WTC11 (cell line): ENCODE measurements around the gene CSTPP1. TPM values are rescaled to one million over a fixed set of nuclear protein-coding genes. Genes with fewer than 3 reads are reported as not detected.

Experiments used
- ATAC-seq: fragments of 200-7000 bp; cut with Tn5 transposase; 2 replicates; pipeline ENCODE4 v1.10.0; 2021; ENCODE audit warnings: mild to moderate bottlenecking, moderate library complexity
- CTCF ChIA-PET: fragments of 300-600 bp; sonication (Branson Sonifier 250); formaldehyde crosslinking; loops from one replicate; lab custom pipeline; 2021; ENCODE audit warnings: antibody characterized with exemption; lab: Charles Lee
- POLR2A ChIA-PET: fragments of 350-600 bp; sonication (Branson Sonifier 250); formaldehyde crosslinking; loops from one replicate; lab custom pipeline; 2021; ENCODE audit warnings: antibody characterized with exemption; lab: Charles Lee
- DNase-seq: peaks from one replicate; pipeline ENCODE4 v3.0.0; 2021; ENCODE audit warnings: low spot score
- H3K27ac Mint-ChIP-seq: 2 replicates; pipeline ENCODE4 v1.8.0; 2021; ENCODE audit warnings: mixed read lengths
- H3K27me3 Mint-ChIP-seq: 2 replicates; pipeline ENCODE4 v1.8.0; 2021; ENCODE audit warnings: low read depth, mild to moderate bottlenecking, moderate library complexity, mixed read lengths
- H3K36me3 Mint-ChIP-seq: 2 replicates; pipeline ENCODE4 v1.8.0; 2021; ENCODE audit warnings: mixed read lengths
- H3K4me1 Mint-ChIP-seq: 2 replicates; pipeline ENCODE4 v1.8.0; 2022; ENCODE audit warnings: mixed read lengths
- H3K4me3 Mint-ChIP-seq: 2 replicates; pipeline ENCODE4 v1.8.0; 2021; ENCODE audit warnings: mild to moderate bottlenecking, moderate library complexity, mixed read lengths
- H3K9me3 Mint-ChIP-seq: 2 replicates; pipeline ENCODE4 v1.8.0; 2021; ENCODE audit warnings: mixed read lengths
- CTCF ChIP-seq: fragments of 200-600 bp; IDR thresholded peaks from 2 replicates; pipeline ENCODE4 v1.8.0; 2022; ENCODE audit warnings: antibody characterized with exemption
- ESRRA ChIP-seq: sonication (generic); formaldehyde crosslinking; IDR thresholded peaks from 2 replicates; pipeline ENCODE4 v1.8.1; 2022; ENCODE audit warnings: mild to moderate bottlenecking, missing genetic modification reagents, borderline replicate concordance
- NR2C2 ChIP-seq: sonication (generic); formaldehyde crosslinking; IDR thresholded peaks from 2 replicates; pipeline ENCODE4 v1.8.0; 2022; ENCODE audit warnings: mild to moderate bottlenecking, missing genetic modification reagents
- SMAD3 ChIP-seq: sonication (generic); formaldehyde crosslinking; IDR thresholded peaks from 2 replicates; pipeline ENCODE4 v1.8.0; 2022; ENCODE audit warnings: missing genetic modification reagents, mild to moderate bottlenecking, borderline replicate concordance
- SP1 ChIP-seq: sonication (generic); formaldehyde crosslinking; conservative IDR thresholded peaks from 2 replicates; pipeline ENCODE4 v1.8.1; 2022; ENCODE audit warnings: missing genetic modification reagents
- total RNA-seq: library from RNA; stranded (reverse); gene quantifications from 3 replicates; pipeline ENCODE4 v1.2.3, GENCODE V29; 2021
- TF ChIP-seq, protein P1 (sequence below): sonication (generic); formaldehyde crosslinking; IDR thresholded peaks from 2 replicates; pipeline ENCODE4 v1.8.0; 2022; ENCODE audit warnings: missing genetic modification reagents
- TF ChIP-seq, protein P2 (sequence below): sonication (generic); formaldehyde crosslinking; conservative IDR thresholded peaks from 2 replicates; pipeline ENCODE4 v1.8.1; 2023; ENCODE audit warnings: mild to moderate bottlenecking, low read depth, missing genetic modification reagents, moderate library complexity
- TF ChIP-seq, protein P3 (sequence below): sonication (generic); formaldehyde crosslinking; IDR thresholded peaks from 2 replicates; pipeline ENCODE4 v1.8.0; 2023; ENCODE audit warnings: mild to moderate bottlenecking, missing genetic modification reagents

Gene CSTPP1
- total RNA-seq, 1 experiment from 2014 or later = 23.6 TPM

DNA sequence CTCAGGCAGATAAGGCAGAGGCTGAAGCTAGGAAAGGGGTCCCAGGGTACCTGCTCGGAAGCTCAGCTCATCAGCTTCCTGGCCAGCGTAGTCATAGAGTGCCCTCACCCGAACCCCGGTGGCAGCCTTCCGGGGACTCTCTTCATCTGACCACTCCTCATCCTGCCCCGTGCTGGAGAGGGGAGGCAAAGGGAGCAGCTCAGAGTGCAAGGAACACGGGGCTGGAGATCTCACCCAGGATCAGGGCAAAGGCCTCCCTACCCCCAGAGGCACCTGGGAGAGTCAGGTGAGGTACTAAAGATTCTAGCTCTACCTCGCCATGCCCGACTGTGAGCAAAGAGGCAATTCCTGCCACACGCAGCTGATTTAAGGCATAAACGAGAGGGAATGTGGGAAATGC, 241.8 kb downstream of the CSTPP1 start (continued):
- TF ChIP-seq, protein P1, sequence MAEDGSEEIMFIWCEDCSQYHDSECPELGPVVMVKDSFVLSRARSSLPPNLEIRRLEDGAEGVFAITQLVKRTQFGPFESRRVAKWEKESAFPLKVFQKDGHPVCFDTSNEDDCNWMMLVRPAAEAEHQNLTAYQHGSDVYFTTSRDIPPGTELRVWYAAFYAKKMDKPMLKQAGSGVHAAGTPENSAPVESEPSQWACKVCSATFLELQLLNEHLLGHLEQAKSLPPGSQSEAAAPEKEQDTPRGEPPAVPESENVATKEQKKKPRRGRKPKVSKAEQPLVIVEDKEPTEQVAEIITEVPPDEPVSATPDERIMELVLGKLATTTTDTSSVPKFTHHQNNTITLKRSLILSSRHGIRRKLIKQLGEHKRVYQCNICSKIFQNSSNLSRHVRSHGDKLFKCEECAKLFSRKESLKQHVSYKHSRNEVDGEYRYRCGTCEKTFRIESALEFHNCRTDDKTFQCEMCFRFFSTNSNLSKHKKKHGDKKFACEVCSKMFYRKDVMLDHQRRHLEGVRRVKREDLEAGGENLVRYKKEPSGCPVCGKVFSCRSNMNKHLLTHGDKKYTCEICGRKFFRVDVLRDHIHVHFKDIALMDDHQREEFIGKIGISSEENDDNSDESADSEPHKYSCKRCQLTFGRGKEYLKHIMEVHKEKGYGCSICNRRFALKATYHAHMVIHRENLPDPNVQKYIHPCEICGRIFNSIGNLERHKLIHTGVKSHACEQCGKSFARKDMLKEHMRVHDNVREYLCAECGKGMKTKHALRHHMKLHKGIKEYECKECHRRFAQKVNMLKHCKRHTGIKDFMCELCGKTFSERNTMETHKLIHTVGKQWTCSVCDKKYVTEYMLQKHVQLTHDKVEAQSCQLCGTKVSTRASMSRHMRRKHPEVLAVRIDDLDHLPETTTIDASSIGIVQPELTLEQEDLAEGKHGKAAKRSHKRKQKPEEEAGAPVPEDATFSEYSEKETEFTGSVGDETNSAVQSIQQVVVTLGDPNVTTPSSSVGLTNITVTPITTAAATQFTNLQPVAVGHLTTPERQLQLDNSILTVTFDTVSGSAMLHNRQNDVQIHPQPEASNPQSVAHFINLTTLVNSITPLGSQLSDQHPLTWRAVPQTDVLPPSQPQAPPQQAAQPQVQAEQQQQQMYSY (CRISPR knock-in tag) = no peak
- TF ChIP-seq ESRRA (CRISPR knock-in tag) = no peak
- TF ChIP-seq, protein P2, sequence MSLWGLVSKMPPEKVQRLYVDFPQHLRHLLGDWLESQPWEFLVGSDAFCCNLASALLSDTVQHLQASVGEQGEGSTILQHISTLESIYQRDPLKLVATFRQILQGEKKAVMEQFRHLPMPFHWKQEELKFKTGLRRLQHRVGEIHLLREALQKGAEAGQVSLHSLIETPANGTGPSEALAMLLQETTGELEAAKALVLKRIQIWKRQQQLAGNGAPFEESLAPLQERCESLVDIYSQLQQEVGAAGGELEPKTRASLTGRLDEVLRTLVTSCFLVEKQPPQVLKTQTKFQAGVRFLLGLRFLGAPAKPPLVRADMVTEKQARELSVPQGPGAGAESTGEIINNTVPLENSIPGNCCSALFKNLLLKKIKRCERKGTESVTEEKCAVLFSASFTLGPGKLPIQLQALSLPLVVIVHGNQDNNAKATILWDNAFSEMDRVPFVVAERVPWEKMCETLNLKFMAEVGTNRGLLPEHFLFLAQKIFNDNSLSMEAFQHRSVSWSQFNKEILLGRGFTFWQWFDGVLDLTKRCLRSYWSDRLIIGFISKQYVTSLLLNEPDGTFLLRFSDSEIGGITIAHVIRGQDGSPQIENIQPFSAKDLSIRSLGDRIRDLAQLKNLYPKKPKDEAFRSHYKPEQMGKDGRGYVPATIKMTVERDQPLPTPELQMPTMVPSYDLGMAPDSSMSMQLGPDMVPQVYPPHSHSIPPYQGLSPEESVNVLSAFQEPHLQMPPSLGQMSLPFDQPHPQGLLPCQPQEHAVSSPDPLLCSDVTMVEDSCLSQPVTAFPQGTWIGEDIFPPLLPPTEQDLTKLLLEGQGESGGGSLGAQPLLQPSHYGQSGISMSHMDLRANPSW (CRISPR knock-in tag) = no peak
- no peak for TF ChIP-seq SMAD3 (CRISPR knock-in tag)
- no peak for TF ChIP-seq NR2C2 (CRISPR knock-in tag)
- TF ChIP-seq, protein P3, sequence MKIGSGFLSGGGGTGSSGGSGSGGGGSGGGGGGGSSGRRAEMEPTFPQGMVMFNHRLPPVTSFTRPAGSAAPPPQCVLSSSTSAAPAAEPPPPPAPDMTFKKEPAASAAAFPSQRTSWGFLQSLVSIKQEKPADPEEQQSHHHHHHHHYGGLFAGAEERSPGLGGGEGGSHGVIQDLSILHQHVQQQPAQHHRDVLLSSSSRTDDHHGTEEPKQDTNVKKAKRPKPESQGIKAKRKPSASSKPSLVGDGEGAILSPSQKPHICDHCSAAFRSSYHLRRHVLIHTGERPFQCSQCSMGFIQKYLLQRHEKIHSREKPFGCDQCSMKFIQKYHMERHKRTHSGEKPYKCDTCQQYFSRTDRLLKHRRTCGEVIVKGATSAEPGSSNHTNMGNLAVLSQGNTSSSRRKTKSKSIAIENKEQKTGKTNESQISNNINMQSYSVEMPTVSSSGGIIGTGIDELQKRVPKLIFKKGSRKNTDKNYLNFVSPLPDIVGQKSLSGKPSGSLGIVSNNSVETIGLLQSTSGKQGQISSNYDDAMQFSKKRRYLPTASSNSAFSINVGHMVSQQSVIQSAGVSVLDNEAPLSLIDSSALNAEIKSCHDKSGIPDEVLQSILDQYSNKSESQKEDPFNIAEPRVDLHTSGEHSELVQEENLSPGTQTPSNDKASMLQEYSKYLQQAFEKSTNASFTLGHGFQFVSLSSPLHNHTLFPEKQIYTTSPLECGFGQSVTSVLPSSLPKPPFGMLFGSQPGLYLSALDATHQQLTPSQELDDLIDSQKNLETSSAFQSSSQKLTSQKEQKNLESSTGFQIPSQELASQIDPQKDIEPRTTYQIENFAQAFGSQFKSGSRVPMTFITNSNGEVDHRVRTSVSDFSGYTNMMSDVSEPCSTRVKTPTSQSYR (CRISPR knock-in tag) = no peak
- TF ChIP-seq, all 79 proteins: peak for 0

DNA sequence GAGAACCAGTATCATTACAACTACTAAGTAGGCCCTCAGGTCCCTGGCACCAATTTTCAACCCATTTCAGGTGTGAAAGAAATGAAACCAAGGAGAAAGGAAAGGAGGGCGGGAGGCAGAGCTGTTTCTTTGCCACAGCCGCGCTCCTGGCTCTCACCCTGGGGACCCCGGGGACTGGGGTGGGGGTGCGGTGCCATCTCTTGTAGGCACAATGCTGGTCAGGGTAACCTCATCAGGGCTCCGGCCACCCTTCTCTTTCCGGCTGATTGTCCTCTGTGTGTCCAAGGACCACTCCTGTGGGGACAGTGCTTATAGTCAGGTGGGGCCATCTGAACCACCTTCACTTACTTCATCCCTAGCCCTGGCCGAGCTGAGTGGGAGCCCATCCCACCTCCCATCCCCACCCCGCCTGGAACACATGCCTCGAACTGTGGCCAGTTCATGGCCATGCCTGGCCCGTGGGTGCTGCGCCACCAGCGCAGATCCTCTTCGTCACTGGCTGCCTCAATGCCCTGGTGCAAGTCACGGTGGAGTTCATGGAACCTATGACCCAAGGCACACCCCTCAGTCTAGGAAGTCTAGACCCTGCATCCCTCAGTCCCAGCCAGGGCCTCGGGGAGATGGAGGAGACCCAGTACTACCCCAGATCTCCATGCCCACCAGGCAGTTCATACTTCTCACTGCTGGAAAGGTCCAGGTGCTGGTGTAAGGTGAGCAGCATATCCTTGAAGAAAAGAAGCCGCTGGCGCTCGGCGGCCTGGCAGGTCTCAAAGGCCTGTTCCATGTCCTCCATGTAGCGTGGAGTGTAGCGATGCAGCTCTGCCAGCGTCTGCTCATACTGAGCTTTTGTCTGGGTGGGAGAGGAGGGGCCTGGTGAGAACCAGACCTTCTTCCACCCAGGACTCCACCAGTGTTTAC, 242.4 kb downstream of the CSTPP1 start:
- ATAC-seq (no peak), DNase-seq (no peak)
- Mint-ChIP-seq H3K36me3 (peaks cover 6% of the 10 kb centered on the region; the same call in 1 of the 2 replicates), H3K4me1 (peaks cover 16% of the 10 kb centered on the region), H3K27me3 (no peaks in the 10 kb centered on the region), H3K4me3 (no peak overlapping the region), H3K27ac (peak overlapping the region; percentile 19; the same call in 1 of the 2 replicates), H3K9me3 (no peaks in the 10 kb centered on the region)
- ChIA-PET CTCF (interaction anchor here (0.7 to 5.7 kb wide), 23 partner anchors 8 to 478 kb away, joined by 3 to 93 read pairs (median 4); partner anchors contain the start of genes ACP2, DDB2, NR1H3 and PACSIN3), POLR2A (interaction anchor here (0.6 to 2.9 kb wide), 5 partner anchors 8 to 266 kb away, joined by 3 to 18 read pairs (median 4); partner anchors contain the start of gene DDB2)
- TF ChIP-seq, protein P2 (CRISPR knock-in tag) = no peak

DNA sequence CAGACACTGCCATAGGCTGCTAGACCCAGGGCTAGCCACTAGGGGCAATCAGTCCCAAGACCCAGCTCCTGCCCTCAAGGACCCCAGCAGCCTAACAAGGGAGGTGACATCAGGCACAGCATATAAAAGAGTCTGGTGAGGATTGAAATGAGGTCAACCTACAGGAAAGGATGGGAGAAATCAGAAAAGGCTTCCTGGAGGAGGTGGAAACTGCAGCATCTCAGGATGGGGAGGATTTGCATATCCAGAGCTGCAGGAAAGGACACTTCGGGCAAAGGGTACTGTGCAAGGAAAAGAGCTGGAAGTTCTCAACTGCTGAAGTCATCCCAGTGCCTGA, 243.1 kb downstream of the CSTPP1 start:
- Mint-ChIP-seq H3K27me3 (no peaks in the 10 kb centered on the region), H3K36me3 (peaks cover 8% of the 10 kb centered on the region; the same call in 1 of the 2 replicates), H3K9me3 (no peaks in the 10 kb centered on the region), H3K4me3 (no peak overlapping the region), H3K4me1 (peaks cover 20% of the 10 kb centered on the region), H3K27ac (peak overlapping the region; percentile 78)
- CTCF ChIA-PET = interaction anchor here (0.5 to 5.7 kb wide), 20 partner anchors 8 to 479 kb away, joined by 3 to 93 read pairs (median 4); partner anchors contain the start of genes ACP2, DDB2, NR1H3 and PSMC3
- peak; percentile 72 for DNase-seq
- peak; percentile 44 for TF ChIP-seq CTCF
- no peak for TF ChIP-seq SP1 (CRISPR knock-in tag)
- TF ChIP-seq, all 79 proteins: peak for 1
- POLR2A ChIA-PET = interaction anchor here (0.8 to 2.9 kb wide), 3 partner anchors 35 to 267 kb away, joined by 3 to 18 read pairs (median 3); partner anchors contain the start of gene DDB2
- peak; percentile 29 for ATAC-seq
